Prostate gland (tissue), 2 donors: ENCODE data around the gene CSMD2.

Source experiments
- CTCF ChIP-seq, 4 experiments: fragments of 200-600 bp in 2 of 4; fragments of 450-650 bp in 2 of 4; sonication (generic) in 2 of 4; IDR thresholded peaks; 1 replicate in 3 of 4; 2 replicates in 1 of 4; pipeline ENCODE4 v1.5.1; 2016 to 2019; ENCODE audit warnings: antibody characterized with exemption in 4 of 4, mild to moderate bottlenecking in 2 of 4, moderate library complexity in 2 of 4
- POLR2AphosphoS5 ChIP-seq: sonication (generic); formaldehyde crosslinking; IDR thresholded peaks from one replicate; pipeline ENCODE4 v1.6.1; 2017; ENCODE audit warnings: antibody characterized with exemption

DNA sequence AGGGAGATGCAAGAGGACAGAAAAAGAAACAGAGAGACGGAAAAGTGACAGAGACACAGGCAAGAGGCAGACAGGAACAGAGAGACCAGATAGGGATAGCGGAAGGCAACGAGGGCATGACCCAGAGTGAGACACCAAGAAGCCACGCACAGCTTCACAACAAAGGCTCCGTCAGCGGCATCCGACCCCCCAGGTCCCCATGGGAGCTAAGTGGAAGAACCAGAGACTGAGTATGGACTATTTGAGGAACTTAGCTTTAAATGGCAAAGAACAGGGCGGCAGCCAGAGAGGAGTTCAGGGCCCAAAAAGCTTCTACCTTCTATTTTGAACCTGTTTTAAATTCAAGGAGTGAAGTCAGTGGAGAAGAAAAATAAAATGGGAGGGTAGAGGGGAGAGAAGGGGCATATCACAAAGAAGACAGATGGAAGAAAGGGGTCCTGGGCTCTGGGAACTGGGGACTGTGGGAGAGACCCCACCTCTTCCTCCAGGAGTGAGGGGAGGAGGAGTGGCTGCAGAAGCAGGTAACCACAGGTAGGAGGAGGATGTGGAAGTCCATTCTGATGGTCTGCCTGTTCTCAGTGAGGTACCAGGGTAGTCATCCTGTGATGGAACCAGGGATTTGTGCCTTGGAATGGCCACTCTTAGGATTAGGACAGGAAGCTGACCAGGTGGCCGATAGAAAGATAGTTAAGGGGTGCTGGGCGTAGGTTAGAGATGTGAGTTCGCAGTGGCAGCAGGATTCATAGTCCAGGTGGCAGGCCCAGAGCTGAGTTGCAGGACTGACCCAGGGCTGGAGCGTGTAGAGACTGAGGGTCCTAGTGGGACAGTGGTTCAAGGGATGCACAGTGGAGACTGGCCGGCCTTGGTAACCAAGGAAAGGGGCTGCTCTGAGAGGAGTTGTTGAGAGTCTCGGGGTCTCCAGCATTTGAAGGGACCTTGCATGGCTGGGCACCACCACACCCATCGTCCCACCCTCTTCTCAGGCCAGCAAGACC lies 37.7 kb downstream of the CSMD2 start:
- no peak for TF ChIP-seq POLR2AphosphoS5
- no peak for TF ChIP-seq CTCF (IDR thresholded peaks at IDR 0.05)
